Activated naive CD4-positive, alpha-beta T cell treated with anti-CD3 and anti-CD28 coated beads for 36 hours (primary cell): ENCODE measurements around the gene MASTL. TPM values are rescaled to one million over a fixed set of nuclear protein-coding genes. Genes with fewer than 3 reads are reported as not detected.
A peak's percentile ranks its signal among the peaks of the same experiment; 100 is the strongest.

Experiments used
- CTCF ChIA-PET: fragments of 350-600 bp; sonication (Branson Sonifier 250); formaldehyde crosslinking; loops from one replicate; lab custom pipeline; 2021; ENCODE audit warnings: antibody characterized with exemption; lab: Charles Lee
- DNase-seq: peaks from one replicate; pipeline ENCODE4 v3.0.0-alpha.2; 2020
- H3K27ac Mint-ChIP-seq: one replicate; pipeline ENCODE4 v1.8.0; 2021; ENCODE audit warnings: mild to moderate bottlenecking, mixed read lengths
- H3K27me3 Mint-ChIP-seq: one replicate; pipeline ENCODE4 v1.8.0; 2021; ENCODE audit warnings: low read depth, mixed read lengths
- H3K36me3 Mint-ChIP-seq: one replicate; pipeline ENCODE4 v1.8.0; 2021; ENCODE audit warnings: low read depth, mixed read lengths
- H3K4me1 Mint-ChIP-seq: one replicate; pipeline ENCODE4 v1.8.0; 2021; ENCODE audit warnings: low read depth, mixed read lengths
- H3K4me3 Mint-ChIP-seq: one replicate; pipeline ENCODE4 v1.8.0; 2021; ENCODE audit warnings: mild to moderate bottlenecking, moderate library complexity, mixed read lengths
- H3K9me3 Mint-ChIP-seq: one replicate; pipeline ENCODE4 v1.8.0; 2021; ENCODE audit warnings: mixed read lengths
- intact Hi-C: fragments of 100-400 bp; cut with micrococcal nuclease; formaldehyde crosslinking; loops from one replicate; pipeline ENCODE4 v1.15.1; 2023
- total RNA-seq, 2 experiments: library from RNA; stranded (reverse); gene quantifications; one replicate each; pipeline ENCODE4 v1.2.3, GENCODE V29; 2021

Gene MASTL
- total RNA-seq, 2 experiments from 2014 or later = 50.7 to 51.3 TPM

GRCh38 chr10:27157150-27157549 is 2.0 kb downstream of the MASTL start:
- peaks cover 30% of the 10 kb centered on the region for H3K4me1 Mint-ChIP-seq
- peaks cover 61% of the 10 kb centered on the region for H3K36me3 Mint-ChIP-seq
- H3K4me3 Mint-ChIP-seq = peak overlapping the region; percentile 94
- H3K27me3 Mint-ChIP-seq = no peaks in the 10 kb centered on the region
- peak overlapping the region; percentile 73 for H3K27ac Mint-ChIP-seq
- no peaks in the 10 kb centered on the region for H3K9me3 Mint-ChIP-seq
- no peak for DNase-seq
- intact Hi-C loops = loop anchor here (5.0 to 10.0 kb wide), 3 partner anchors 145 to 1178 kb away; no protein-coding TSS in a partner anchor
- CTCF ChIA-PET = no interaction called here

GRCh38 chr10:27158421-27158820 is 3.3 kb downstream of the MASTL start:
- H3K4me3 Mint-ChIP-seq = peak overlapping the region; percentile 46
- DNase-seq = no peak
- no peaks in the 10 kb centered on the region for H3K9me3 Mint-ChIP-seq
- CTCF ChIA-PET = interaction anchor here (0.6 kb wide), 1 partner anchor 36 kb away, joined by 3 read pairs; no protein-coding TSS in a partner anchor
- H3K36me3 Mint-ChIP-seq = peaks cover 60% of the 10 kb centered on the region
- intact Hi-C loops = loop anchor here (5.0 to 10.0 kb wide), 3 partner anchors 146 to 1176 kb away; no protein-coding TSS in a partner anchor
- H3K27me3 Mint-ChIP-seq = no peaks in the 10 kb centered on the region
- peaks cover 20% of the 10 kb centered on the region for H3K4me1 Mint-ChIP-seq
- no peak overlapping the region for H3K27ac Mint-ChIP-seq

GRCh38 chr10:27169849-27170248 is 14.7 kb downstream of the MASTL start:
- DNase-seq = no peak
- no peaks in the 10 kb centered on the region for H3K9me3 Mint-ChIP-seq
- H3K4me3 Mint-ChIP-seq = no peak overlapping the region
- intact Hi-C loops = loop anchor here (1.0 kb wide), 1 partner anchor 14 kb away; no protein-coding TSS in a partner anchor
- peaks cover 6% of the 10 kb centered on the region for H3K4me1 Mint-ChIP-seq
- H3K27ac Mint-ChIP-seq = no peak overlapping the region
- CTCF ChIA-PET = no interaction called here
- H3K36me3 Mint-ChIP-seq = peaks cover 47% of the 10 kb centered on the region
- H3K27me3 Mint-ChIP-seq = no peaks in the 10 kb centered on the region

- H3K36me3 Mint-ChIP-seq = peaks cover 25% of the 10 kb centered on the region
- H3K9me3 Mint-ChIP-seq = no peaks in the 10 kb centered on the region
- no peak overlapping the region for H3K27ac Mint-ChIP-seq
- CTCF ChIA-PET = no interaction called here
- DNase-seq = no peak
- H3K4me3 Mint-ChIP-seq = no peak overlapping the region
- no peaks in the 10 kb centered on the region for H3K4me1 Mint-ChIP-seq
- H3K27me3 Mint-ChIP-seq = no peaks in the 10 kb centered on the region
- intact Hi-C loops = no loop called here
These were observed 33.1 kb downstream of the MASTL start for GRCh38 chr10:27188259-27188658.

GRCh38 chr10:27188897-27189296 is 33.7 kb downstream of the MASTL start:
- CTCF ChIA-PET = no interaction called here
- Mint-ChIP-seq H3K27ac (no peak overlapping the region), H3K27me3 (no peaks in the 10 kb centered on the region), H3K9me3 (no peaks in the 10 kb centered on the region), H3K36me3 (peaks cover 23% of the 10 kb centered on the region), H3K4me3 (no peak overlapping the region), H3K4me1 (no peaks in the 10 kb centered on the region)
- intact Hi-C loops = no loop called here
- DNase-seq = no peak

GRCh38 chr10:27190508-27190907 is 35.4 kb downstream of the MASTL start:
- Mint-ChIP-seq H3K36me3 (peaks cover 11% of the 10 kb centered on the region), H3K4me1 (no peaks in the 10 kb centered on the region), H3K27ac (no peak overlapping the region), H3K27me3 (no peaks in the 10 kb centered on the region), H3K4me3 (no peak overlapping the region), H3K9me3 (no peaks in the 10 kb centered on the region)
- intact Hi-C loops = no loop called here
- CTCF ChIA-PET = no interaction called here
- no peak for DNase-seq

GRCh38 chr10:27192284-27192683 is 37.1 kb downstream of the MASTL start:
- Mint-ChIP-seq H3K27ac (no peak overlapping the region), H3K36me3 (peaks cover 1% of the 10 kb centered on the region), H3K4me1 (no peaks in the 10 kb centered on the region), H3K4me3 (no peak overlapping the region), H3K9me3 (no peaks in the 10 kb centered on the region), H3K27me3 (no peaks in the 10 kb centered on the region)
- no peak for DNase-seq
- intact Hi-C loops = no loop called here
- CTCF ChIA-PET = no interaction called here

- intact Hi-C loops = no loop called here
- CTCF ChIA-PET = no interaction called here
- DNase-seq = no peak
- H3K36me3 Mint-ChIP-seq = peaks cover 5% of the 10 kb centered on the region
- H3K4me3 Mint-ChIP-seq = no peak overlapping the region
- no peaks in the 10 kb centered on the region for H3K4me1 Mint-ChIP-seq
- no peaks in the 10 kb centered on the region for H3K27me3 Mint-ChIP-seq
- no peaks in the 10 kb centered on the region for H3K9me3 Mint-ChIP-seq
- H3K27ac Mint-ChIP-seq = no peak overlapping the region
These were observed 42.9 kb downstream of the MASTL start for GRCh38 chr10:27197980-27198620.

GRCh38 chr10:27203806-27204205 is 48.7 kb downstream of the MASTL start:
- Mint-ChIP-seq H3K27me3 (no peaks in the 10 kb centered on the region), H3K9me3 (no peaks in the 10 kb centered on the region), H3K4me3 (no peak overlapping the region), H3K36me3 (peaks cover 11% of the 10 kb centered on the region), H3K4me1 (no peaks in the 10 kb centered on the region), H3K27ac (no peak overlapping the region)
- CTCF ChIA-PET = no interaction called here
- intact Hi-C loops = no loop called here
- no peak for DNase-seq

- Mint-ChIP-seq H3K36me3 (peaks cover 20% of the 10 kb centered on the region), H3K4me3 (no peak overlapping the region), H3K9me3 (no peaks in the 10 kb centered on the region), H3K4me1 (no peaks in the 10 kb centered on the region), H3K27ac (no peak overlapping the region), H3K27me3 (no peaks in the 10 kb centered on the region)
- DNase-seq = no peak
- intact Hi-C loops = no loop called here
- CTCF ChIA-PET = interaction anchor here (0.6 kb wide), 1 partner anchor 173 kb away, joined by 5 read pairs; no protein-coding TSS in a partner anchor
These were observed 52.2 kb downstream of the MASTL start for GRCh38 chr10:27207350-27207749.

GRCh38 chr10:27223964-27224363 is 68.8 kb downstream of the MASTL start:
- no peak overlapping the region for H3K27ac Mint-ChIP-seq
- H3K4me1 Mint-ChIP-seq = peaks cover 7% of the 10 kb centered on the region
- intact Hi-C loops = loop anchor here (1.0 kb wide), 2 partner anchors 61 to 136 kb away; no protein-coding TSS in a partner anchor
- peak; percentile 57 for DNase-seq
- CTCF ChIA-PET = interaction anchor here (0.6 to 4.0 kb wide), 31 partner anchors 12 to 1116 kb away, joined by 3 to 29 read pairs (median 4); partner anchors contain the start of gene ACBD5
- no peak overlapping the region for H3K4me3 Mint-ChIP-seq
- H3K27me3 Mint-ChIP-seq = no peaks in the 10 kb centered on the region
- no peaks in the 10 kb centered on the region for H3K9me3 Mint-ChIP-seq
- peaks cover 4% of the 10 kb centered on the region for H3K36me3 Mint-ChIP-seq

- intact Hi-C loops = no loop called here
- no peak overlapping the region for H3K4me3 Mint-ChIP-seq
These were observed 69.9 kb downstream of the MASTL start for GRCh38 chr10:27225011-27225590.

More at GRCh38 chr10:27225011-27225590, 69.9 kb downstream of the MASTL start:
- H3K9me3 Mint-ChIP-seq = no peaks in the 10 kb centered on the region
- CTCF ChIA-PET = interaction anchor here (0.6 to 4.0 kb wide), 3 partner anchors 11 to 553 kb away, joined by 3 to 29 read pairs (median 3); no protein-coding TSS in a partner anchor
- H3K27me3 Mint-ChIP-seq = no peaks in the 10 kb centered on the region
- no peak for DNase-seq
- H3K27ac Mint-ChIP-seq = no peak overlapping the region
- peaks cover 7% of the 10 kb centered on the region for H3K4me1 Mint-ChIP-seq
- H3K36me3 Mint-ChIP-seq = peaks cover 4% of the 10 kb centered on the region
